ENCODE results near the gene SOD1. TPM values are rescaled to one million over a fixed set of nuclear protein-coding genes. Genes with fewer than 3 reads are reported as not detected.

Gene SOD1
- total RNA-seq, 1 experiment from 2014 or later: 271 TPM

GRCh38 chr21:31713973-31714740 lies 54.7 kb downstream of the SOD1 start:
- DNase-seq: no peak
- peaks cover 3% of the 10 kb centered on the region; the same call in 1 of the 2 replicates for H3K4me1 ChIP-seq
- H3K27me3 ChIP-seq: no peaks in the 10 kb centered on the region
- no peak overlapping the region for H3K27ac ChIP-seq
- H3K36me3 ChIP-seq: peaks cover 2% of the 10 kb centered on the region; the same call in 1 of the 2 replicates
- H3K4me3 ChIP-seq: no peak overlapping the region
- H3K9me3 ChIP-seq (replicated peaks): 0 out of 2 replicates have a peak, but pooled peaks cover 4% of the 10 kb centered on the region

DNA sequence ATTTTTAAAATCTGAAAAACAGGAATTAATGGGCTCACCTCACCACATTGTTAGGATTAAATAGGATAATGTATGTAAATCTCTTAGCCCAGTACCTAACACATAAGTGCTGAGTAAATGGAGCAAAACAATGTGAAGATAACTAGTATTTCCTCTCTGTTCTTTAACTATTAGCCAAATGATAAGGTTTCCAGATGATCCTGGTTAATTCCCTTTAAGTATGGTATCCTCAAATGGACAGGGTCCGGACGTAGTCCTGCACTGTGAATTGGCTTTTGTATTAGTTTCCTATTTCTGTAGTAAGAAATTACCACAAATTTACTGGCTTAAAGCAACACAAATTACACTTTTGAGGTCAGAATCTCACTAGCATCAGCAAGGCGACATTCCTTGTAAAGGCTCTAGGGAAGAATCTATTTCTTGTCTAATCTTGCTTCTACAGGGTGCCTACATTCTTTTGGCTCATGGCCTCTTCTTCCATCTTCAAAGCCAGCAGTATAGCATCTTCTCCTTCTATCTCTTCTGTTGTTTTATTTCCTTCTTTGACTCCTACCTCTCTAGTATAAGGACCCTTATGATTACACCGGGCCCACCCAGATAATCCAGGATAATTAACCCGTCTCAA lies 55.4 kb downstream of the SOD1 start:
- H3K9me3 ChIP-seq (replicated peaks): 0 out of 2 replicates have a peak, but pooled peaks cover 4% of the 10 kb centered on the region
- no peaks in the 10 kb centered on the region for H3K27me3 ChIP-seq
- no peak for DNase-seq
- peaks cover 3% of the 10 kb centered on the region; the same call in 1 of the 2 replicates for H3K4me1 ChIP-seq
- no peak overlapping the region for H3K27ac ChIP-seq
- no peak overlapping the region for H3K4me3 ChIP-seq
- H3K36me3 ChIP-seq: peaks cover 2% of the 10 kb centered on the region; the same call in 1 of the 2 replicates

DNA sequence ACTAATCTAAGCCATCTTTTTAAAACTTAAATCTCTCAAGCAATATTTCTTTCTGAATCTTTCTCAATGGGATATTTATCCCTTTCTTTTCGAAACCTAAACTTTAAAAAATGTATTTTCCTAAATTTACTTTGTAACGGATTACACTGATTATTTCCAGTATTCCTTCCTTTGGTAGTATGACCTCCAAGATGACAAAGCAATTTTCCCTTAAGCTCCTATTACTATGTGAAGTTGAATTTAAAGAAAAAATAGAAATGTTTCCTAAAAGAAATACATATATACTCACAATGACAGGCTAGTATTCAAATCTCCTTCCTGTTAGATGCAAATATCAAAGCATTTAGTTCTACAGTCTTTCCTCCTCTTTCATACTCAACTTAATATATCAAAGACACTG lies 56.6 kb downstream of the SOD1 start:
- no peak for DNase-seq
- Histone ChIP-seq H3K4me3 (no peak overlapping the region), H3K4me1 (peaks cover 3% of the 10 kb centered on the region; the same call in 1 of the 2 replicates), H3K27me3 (no peaks in the 10 kb centered on the region), H3K36me3 (peaks cover 3% of the 10 kb centered on the region), H3K9me3 (replicated peaks) (0 out of 2 replicates have a peak, but pooled peaks cover 4% of the 10 kb centered on the region), H3K27ac (no peak overlapping the region)

Other genes starting within 250 kb of the SOD1 start
- 25.1 and 32.7 TPM in 2 replicates for gene SCAF4, start 72.4 kb downstream of the SOD1 start, total RNA-seq (2014; rRNA removed; shearing (Covaris generic))
- gene HUNK, start 213.3 kb downstream of the SOD1 start, total RNA-seq (2014; rRNA removed; shearing (Covaris generic)): 37.3 and 38.9 TPM in 2 replicates

All from SJCRH30 (cell line).